Liver (tissue), 9 donors: ENCODE results near the gene ROR1. TPM values are rescaled to one million over a fixed set of nuclear protein-coding genes. Genes with fewer than 3 reads are reported as not detected.

Source experiments
- DNase-seq: peaks from one replicate; pipeline ENCODE4 v3.0.0-alpha.2; 2017; ENCODE audit warnings: low spot score
- H3K27ac ChIP-seq, 2 donors: one replicate each; pipeline ENCODE4 v1.7.0; 2013; ENCODE audit warnings: inconsistent platforms in 2 of 2, low read length in 2 of 2, control low read depth in 1 of 2, low read depth in 1 of 2, mild to moderate bottlenecking in 1 of 2
- H3K27me3 ChIP-seq, 4 donors: one replicate each; pipeline versions ENCODE4 v1.6.1 to v1.7.0; 2013; ENCODE audit warnings: low read length in 3 of 4, inconsistent platforms in 1 of 4, mild to moderate bottlenecking in 1 of 4, moderate library complexity in 1 of 4; ENCODE audit not compliant: control insufficient read depth in 4 of 4, insufficient read depth in 4 of 4
- H3K36me3 ChIP-seq, 4 donors: one replicate each; pipeline versions ENCODE4 v1.6.1 to v1.7.0; 2013; ENCODE audit warnings: low read length in 3 of 4, mild to moderate bottlenecking in 3 of 4, low read depth in 1 of 4, moderate library complexity in 1 of 4; ENCODE audit not compliant: control insufficient read depth in 4 of 4, insufficient read depth in 3 of 4
- H3K4me1 ChIP-seq, 4 donors: one replicate each; pipeline versions ENCODE4 v1.6.1 to v1.7.0; 2013; ENCODE audit warnings: low read length in 3 of 4, mild to moderate bottlenecking in 3 of 4, moderate library complexity in 1 of 4; ENCODE audit not compliant: control insufficient read depth in 4 of 4, insufficient read depth in 4 of 4
- H3K4me3 ChIP-seq, 3 donors: one replicate each; pipeline versions ENCODE4 v1.6.1 to v1.7.0; 2013; ENCODE audit warnings: low read length in 3 of 3, control low read depth in 1 of 3, low read depth in 1 of 3, mild to moderate bottlenecking in 1 of 3
- H3K9ac ChIP-seq, 2 donors: one replicate each; pipeline ENCODE4 v1.7.0; 2013; ENCODE audit warnings: low read length in 2 of 2, mild to moderate bottlenecking in 2 of 2, moderate library complexity in 2 of 2, control low read depth in 1 of 2, low read depth in 1 of 2
- H3K9me3 ChIP-seq, 4 donors: one replicate each; pipeline versions ENCODE4 v1.6.1 to v1.7.0; 2013; ENCODE audit warnings: low read length in 3 of 4; ENCODE audit not compliant: control insufficient read depth in 4 of 4
- EGR1 ChIP-seq, 2 donors: IDR thresholded peaks; 2 replicates each; pipeline ENCODE4 v1.6.1; 2016 to 2018; ENCODE audit warnings: antibody characterized with exemption in 2 of 2, low read depth in 2 of 2
- FOXA1 ChIP-seq: IDR thresholded peaks from 2 replicates; pipeline ENCODE4 v1.6.1; 2016; ENCODE audit warnings: antibody characterized with exemption
- FOXA2 ChIP-seq: IDR thresholded peaks from 2 replicates; pipeline ENCODE4 v1.6.1; 2016; ENCODE audit warnings: antibody characterized with exemption
- GABPA ChIP-seq, 2 donors: IDR thresholded peaks in 1 of 2; conservative IDR thresholded peaks in 1 of 2; 2 replicates each; pipeline ENCODE4 v1.6.1; 2016; ENCODE audit warnings: antibody characterized with exemption in 2 of 2, mild to moderate bottlenecking in 1 of 2, moderate library complexity in 1 of 2
- HNF4A ChIP-seq, 2 donors: conservative IDR thresholded peaks; 2 replicates each; pipeline ENCODE4 v1.6.1; 2016; ENCODE audit warnings: antibody characterized with exemption in 2 of 2, mild to moderate bottlenecking in 2 of 2
- HNF4G ChIP-seq: IDR thresholded peaks from 2 replicates; pipeline ENCODE4 v1.6.1; 2016; ENCODE audit warnings: antibody characterized with exemption
- JUND ChIP-seq, 2 donors: IDR thresholded peaks; 2 replicates each; pipeline ENCODE4 v1.6.1; 2016; ENCODE audit warnings: antibody characterized with exemption in 2 of 2
- NR2F2 ChIP-seq: IDR thresholded peaks from 2 replicates; pipeline ENCODE4 v1.6.1; 2016; ENCODE audit warnings: antibody characterized with exemption
- RAD21 ChIP-seq, 2 donors: IDR thresholded peaks; 2 replicates each; pipeline ENCODE4 v1.6.1; 2016; ENCODE audit warnings: antibody characterized with exemption in 2 of 2, mild to moderate bottlenecking in 2 of 2
- RXRA ChIP-seq, 2 donors: IDR thresholded peaks; 2 replicates each; pipeline ENCODE4 v1.6.1; 2017 to 2018; ENCODE audit warnings: antibody characterized with exemption in 2 of 2, mild to moderate bottlenecking in 1 of 2
- SP1 ChIP-seq: IDR thresholded peaks from 2 replicates; pipeline ENCODE4 v1.6.1; 2018; ENCODE audit warnings: antibody characterized with exemption, mild to moderate bottlenecking
- TAF1 ChIP-seq: conservative IDR thresholded peaks from 2 replicates; pipeline ENCODE4 v1.6.1; 2016; ENCODE audit warnings: antibody characterized with exemption, mild to moderate bottlenecking
- YY1 ChIP-seq: IDR thresholded peaks from 2 replicates; pipeline ENCODE4 v1.6.1; 2016; ENCODE audit warnings: antibody characterized with exemption, mild to moderate bottlenecking
- WGBS: extraction: QIAGEN DNeasy Blood & Tissue Kit; methylation state at CpG from one replicate; pipeline ENCODE4 v1.1.7; 2013; 5-methylcytosine and 5-hydroxymethylcytosine counted together
- polyA plus RNA-seq, 2 donors: library from polyadenylated mRNA; stranded (reverse) in 1 of 2; unstranded in 1 of 2; fragments of 200-250 nt in 1 of 2; fragments of >200 nt in 1 of 2; fragmentation: Nextera tagmentation in 1 of 2; extraction: Ambion mirVana in 1 of 2; gene quantifications; one replicate each; pipeline versions ENCODE4 v1.2.1 to v1.2.3, GENCODE V29; 2013 to 2015
- total RNA-seq, 2 donors: library from RNA; depleted of rRNA; stranded (reverse); fragments of >200 nt; gene quantifications; one replicate each; pipeline ENCODE4 v1.2.3, GENCODE V29; 2014
- TF ChIP-seq, protein P1 (sequence below): IDR thresholded peaks from 2 replicates; pipeline ENCODE4 v1.6.1; 2016; ENCODE audit warnings: antibody characterized with exemption
- TF ChIP-seq, protein P2 (sequence below): IDR thresholded peaks from 2 replicates; pipeline ENCODE4 v1.6.1; 2016; ENCODE audit warnings: antibody characterized with exemption
- TF ChIP-seq, protein P3 (sequence below): IDR thresholded peaks from 2 replicates; pipeline ENCODE4 v1.6.1; 2016; ENCODE audit warnings: antibody characterized with exemption, mild to moderate bottlenecking
- TF ChIP-seq, protein P4 (sequence below): fragments of 150-350 bp; IDR thresholded peaks from 2 replicates; pipeline ENCODE4 v1.5.1; 2017; ENCODE audit warnings: improper control_type of control experiment, low read depth, low read length; ENCODE audit not compliant: missing input control
- TF ChIP-seq, protein P5 (sequence below): IDR thresholded peaks from 2 replicates; pipeline ENCODE4 v1.6.1; 2016; ENCODE audit warnings: antibody characterized with exemption
- donor health status: healthy.
- donor health status: healthy.
- donor health status: healthy.
- donor health status: healthy.
- donor health status: healthy.

ROR1 gene
- total and polyA plus RNA-seq, 4 donors: 0.15 to 0.98 (median 0.37) TPM

DNA sequence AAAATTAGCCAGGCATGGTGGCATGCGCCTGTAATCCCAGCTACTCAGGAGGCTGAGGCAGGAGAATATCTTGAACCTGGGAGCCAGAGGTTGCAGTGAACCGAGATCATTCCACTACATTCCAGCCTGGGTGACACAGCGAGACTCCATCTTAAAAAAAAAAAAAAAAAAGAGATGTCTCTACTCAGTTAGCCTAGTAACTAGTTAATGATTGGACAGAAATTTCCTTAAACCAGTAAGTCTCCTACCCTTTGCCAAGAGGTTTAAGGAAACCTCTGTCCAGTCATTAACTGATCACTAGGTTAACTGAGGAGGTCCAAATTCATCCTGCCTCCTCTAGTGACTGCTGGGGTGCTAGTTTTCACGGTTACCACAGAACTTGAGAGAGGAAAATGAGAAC is 285.7 kb downstream of the ROR1 start:
- 91% methylated on average over 4 of the region's 4 CpGs for WGBS
- no peaks in the 10 kb centered on the region for H3K36me3 ChIP-seq

More for the DNA sequence above, 285.7 kb downstream of the ROR1 start:
- Histone ChIP-seq H3K4me3 (no peak overlapping the region), H3K9ac (no peak overlapping the region), H3K4me1 (no peaks in the 10 kb centered on the region), H3K27ac (no peak overlapping the region), H3K27me3 (no peaks in the 10 kb centered on the region), H3K9me3 (no peaks in the 10 kb centered on the region)
- TF ChIP-seq, protein P1, sequence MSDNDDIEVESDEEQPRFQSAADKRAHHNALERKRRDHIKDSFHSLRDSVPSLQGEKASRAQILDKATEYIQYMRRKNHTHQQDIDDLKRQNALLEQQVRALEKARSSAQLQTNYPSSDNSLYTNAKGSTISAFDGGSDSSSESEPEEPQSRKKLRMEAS: no peak
- TF ChIP-seq, protein P2, sequence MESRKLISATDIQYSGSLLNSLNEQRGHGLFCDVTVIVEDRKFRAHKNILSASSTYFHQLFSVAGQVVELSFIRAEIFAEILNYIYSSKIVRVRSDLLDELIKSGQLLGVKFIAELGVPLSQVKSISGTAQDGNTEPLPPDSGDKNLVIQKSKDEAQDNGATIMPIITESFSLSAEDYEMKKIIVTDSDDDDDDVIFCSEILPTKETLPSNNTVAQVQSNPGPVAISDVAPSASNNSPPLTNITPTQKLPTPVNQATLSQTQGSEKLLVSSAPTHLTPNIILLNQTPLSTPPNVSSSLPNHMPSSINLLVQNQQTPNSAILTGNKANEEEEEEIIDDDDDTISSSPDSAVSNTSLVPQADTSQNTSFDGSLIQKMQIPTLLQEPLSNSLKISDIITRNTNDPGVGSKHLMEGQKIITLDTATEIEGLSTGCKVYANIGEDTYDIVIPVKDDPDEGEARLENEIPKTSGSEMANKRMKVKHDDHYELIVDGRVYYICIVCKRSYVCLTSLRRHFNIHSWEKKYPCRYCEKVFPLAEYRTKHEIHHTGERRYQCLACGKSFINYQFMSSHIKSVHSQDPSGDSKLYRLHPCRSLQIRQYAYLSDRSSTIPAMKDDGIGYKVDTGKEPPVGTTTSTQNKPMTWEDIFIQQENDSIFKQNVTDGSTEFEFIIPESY: no peak
- TF ChIP-seq FOXA2: no peak
- no peak for TF ChIP-seq JUND (IDR thresholded peaks at IDR 0.05)
- no peak for TF ChIP-seq EGR1 (IDR thresholded peaks at IDR 0.05; ENCODE audit: low read depth in 2 of 2)
- TF ChIP-seq SP1: no peak
- TF ChIP-seq, protein P3, sequence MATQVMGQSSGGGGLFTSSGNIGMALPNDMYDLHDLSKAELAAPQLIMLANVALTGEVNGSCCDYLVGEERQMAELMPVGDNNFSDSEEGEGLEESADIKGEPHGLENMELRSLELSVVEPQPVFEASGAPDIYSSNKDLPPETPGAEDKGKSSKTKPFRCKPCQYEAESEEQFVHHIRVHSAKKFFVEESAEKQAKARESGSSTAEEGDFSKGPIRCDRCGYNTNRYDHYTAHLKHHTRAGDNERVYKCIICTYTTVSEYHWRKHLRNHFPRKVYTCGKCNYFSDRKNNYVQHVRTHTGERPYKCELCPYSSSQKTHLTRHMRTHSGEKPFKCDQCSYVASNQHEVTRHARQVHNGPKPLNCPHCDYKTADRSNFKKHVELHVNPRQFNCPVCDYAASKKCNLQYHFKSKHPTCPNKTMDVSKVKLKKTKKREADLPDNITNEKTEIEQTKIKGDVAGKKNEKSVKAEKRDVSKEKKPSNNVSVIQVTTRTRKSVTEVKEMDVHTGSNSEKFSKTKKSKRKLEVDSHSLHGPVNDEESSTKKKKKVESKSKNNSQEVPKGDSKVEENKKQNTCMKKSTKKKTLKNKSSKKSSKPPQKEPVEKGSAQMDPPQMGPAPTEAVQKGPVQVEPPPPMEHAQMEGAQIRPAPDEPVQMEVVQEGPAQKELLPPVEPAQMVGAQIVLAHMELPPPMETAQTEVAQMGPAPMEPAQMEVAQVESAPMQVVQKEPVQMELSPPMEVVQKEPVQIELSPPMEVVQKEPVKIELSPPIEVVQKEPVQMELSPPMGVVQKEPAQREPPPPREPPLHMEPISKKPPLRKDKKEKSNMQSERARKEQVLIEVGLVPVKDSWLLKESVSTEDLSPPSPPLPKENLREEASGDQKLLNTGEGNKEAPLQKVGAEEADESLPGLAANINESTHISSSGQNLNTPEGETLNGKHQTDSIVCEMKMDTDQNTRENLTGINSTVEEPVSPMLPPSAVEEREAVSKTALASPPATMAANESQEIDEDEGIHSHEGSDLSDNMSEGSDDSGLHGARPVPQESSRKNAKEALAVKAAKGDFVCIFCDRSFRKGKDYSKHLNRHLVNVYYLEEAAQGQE: no peak
- TF ChIP-seq RAD21 (IDR thresholded peaks at IDR 0.05): no peak
- TF ChIP-seq, protein P4, sequence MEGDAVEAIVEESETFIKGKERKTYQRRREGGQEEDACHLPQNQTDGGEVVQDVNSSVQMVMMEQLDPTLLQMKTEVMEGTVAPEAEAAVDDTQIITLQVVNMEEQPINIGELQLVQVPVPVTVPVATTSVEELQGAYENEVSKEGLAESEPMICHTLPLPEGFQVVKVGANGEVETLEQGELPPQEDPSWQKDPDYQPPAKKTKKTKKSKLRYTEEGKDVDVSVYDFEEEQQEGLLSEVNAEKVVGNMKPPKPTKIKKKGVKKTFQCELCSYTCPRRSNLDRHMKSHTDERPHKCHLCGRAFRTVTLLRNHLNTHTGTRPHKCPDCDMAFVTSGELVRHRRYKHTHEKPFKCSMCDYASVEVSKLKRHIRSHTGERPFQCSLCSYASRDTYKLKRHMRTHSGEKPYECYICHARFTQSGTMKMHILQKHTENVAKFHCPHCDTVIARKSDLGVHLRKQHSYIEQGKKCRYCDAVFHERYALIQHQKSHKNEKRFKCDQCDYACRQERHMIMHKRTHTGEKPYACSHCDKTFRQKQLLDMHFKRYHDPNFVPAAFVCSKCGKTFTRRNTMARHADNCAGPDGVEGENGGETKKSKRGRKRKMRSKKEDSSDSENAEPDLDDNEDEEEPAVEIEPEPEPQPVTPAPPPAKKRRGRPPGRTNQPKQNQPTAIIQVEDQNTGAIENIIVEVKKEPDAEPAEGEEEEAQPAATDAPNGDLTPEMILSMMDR: no peak
- TF ChIP-seq, protein P5, sequence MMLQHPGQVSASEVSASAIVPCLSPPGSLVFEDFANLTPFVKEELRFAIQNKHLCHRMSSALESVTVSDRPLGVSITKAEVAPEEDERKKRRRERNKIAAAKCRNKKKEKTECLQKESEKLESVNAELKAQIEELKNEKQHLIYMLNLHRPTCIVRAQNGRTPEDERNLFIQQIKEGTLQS: no peak
- TF ChIP-seq GABPA (IDR thresholded peaks at IDR 0.05 in 1 of 2, conservative IDR thresholded peaks at IDR 0.05 in 1 of 2): no peak
- no peak for TF ChIP-seq FOXA1
- TF ChIP-seq HNF4A (conservative IDR thresholded peaks at IDR 0.05): no peak
- no peak for TF ChIP-seq RXRA (IDR thresholded peaks at IDR 0.05)
- no peak for TF ChIP-seq YY1
- no peak for TF ChIP-seq TAF1
- no peak for TF ChIP-seq NR2F2
- no peak for TF ChIP-seq HNF4G
- no peak for DNase-seq
